Occipital lobe (tissue), 2 donors: Measurements from ENCODE around the gene TMEM45B. TPM values are rescaled to one million over a fixed set of nuclear protein-coding genes. Genes with fewer than 3 reads are reported as not detected.
"Not testable (repeated sequence)": the region's sequence is repeated elsewhere in the genome, so short reads cannot be mapped to it uniquely, and the experiment has no call there.

Experiments used
- DNase-seq: peaks from one replicate; lab custom pipeline; 2025; lab: John Stamatoyannopoulos, UW
- total RNA-seq: library from RNA; depleted of rRNA; stranded (reverse); fragments of >200 nt; gene quantifications from one replicate; pipeline ENCODE4 v1.2.3, GENCODE V29; 2014

Gene TMEM45B
- total RNA-seq, 1 donor from 2014 or later, result 0.31 TPM

- DNase-seq, result no peak
Observed at GRCh38 chr11:129852125-129852740, 36.6 kb downstream of the TMEM45B start.

GRCh38 chr11:129853518-129854231, 38.0 kb downstream of the TMEM45B start:
- no peak for DNase-seq

GRCh38 chr11:129854232-129854805, 38.7 kb downstream of the TMEM45B start:
- DNase-seq, result no peak

GRCh38 chr11:129855086-129855485, 39.4 kb downstream of the TMEM45B start:
- DNase-seq, result no peak

GRCh38 chr11:129856036-129856435, 40.4 kb downstream of the TMEM45B start:
- no peak for DNase-seq

GRCh38 chr11:129861702-129862522, 46.3 kb downstream of the TMEM45B start:
- no peak for DNase-seq

- DNase-seq, result no peak
Observed at GRCh38 chr11:129864811-129865210, 49.2 kb downstream of the TMEM45B start.

- no peak for DNase-seq
Observed at GRCh38 chr11:129865701-129866100, 50.1 kb downstream of the TMEM45B start.

- DNase-seq, result no peak
Observed at GRCh38 chr11:129866311-129866710, 50.7 kb downstream of the TMEM45B start.

GRCh38 chr11:129868626-129869025, 53.0 kb downstream of the TMEM45B start:
- not testable (repeated sequence) for DNase-seq

- DNase-seq, result no peak
Observed at GRCh38 chr11:129871914-129872313, 56.3 kb downstream of the TMEM45B start.

- DNase-seq, result no peak
Observed at GRCh38 chr11:129880311-129880710, 64.7 kb downstream of the TMEM45B start.

GRCh38 chr11:129881570-129882170, 66.0 kb downstream of the TMEM45B start:
- no peak for DNase-seq

- DNase-seq, result no peak
Observed at GRCh38 chr11:129884581-129884980, 68.9 kb downstream of the TMEM45B start.

GRCh38 chr11:129885381-129885780, 69.7 kb downstream of the TMEM45B start:
- DNase-seq, result no peak

GRCh38 chr11:129888451-129888850, 72.8 kb downstream of the TMEM45B start:
- DNase-seq, result no peak

GRCh38 chr11:129894278-129895125, 78.9 kb downstream of the TMEM45B start:
- DNase-seq, result no peak

- DNase-seq, result peak; percentile 82
Observed at GRCh38 chr11:129895126-129896041, 79.7 kb downstream of the TMEM45B start, which contains the start of gene NFRKB. Gene NFRKB (minus strand): TSS chr11:129895578. CDS start chr11:129892849, 2,729 bp downstream.

- DNase-seq, result no peak
Observed at GRCh38 chr11:129896062-129896461, 80.4 kb downstream of the TMEM45B start.
